MM.1S (cell line): ENCODE data around the gene TMEM205.

Experiments
- EZH2 ChIP-seq: fragments of 300-600 bp; sonication (generic); optimal IDR thresholded peaks from 2 replicates; pipeline ENCODE3; 2017; ENCODE audit warnings: low read depth, mild to moderate bottlenecking, antibody characterized with exemption, low read length, mixed read lengths
- TF ChIP-seq, protein P1 (sequence below): fragments of 300-600 bp; sonication (generic); IDR thresholded peaks from 2 replicates; pipeline ENCODE4 v1.5.1; 2016; ENCODE audit warnings: antibody characterized with exemption, low read length, mixed read lengths

DNA sequence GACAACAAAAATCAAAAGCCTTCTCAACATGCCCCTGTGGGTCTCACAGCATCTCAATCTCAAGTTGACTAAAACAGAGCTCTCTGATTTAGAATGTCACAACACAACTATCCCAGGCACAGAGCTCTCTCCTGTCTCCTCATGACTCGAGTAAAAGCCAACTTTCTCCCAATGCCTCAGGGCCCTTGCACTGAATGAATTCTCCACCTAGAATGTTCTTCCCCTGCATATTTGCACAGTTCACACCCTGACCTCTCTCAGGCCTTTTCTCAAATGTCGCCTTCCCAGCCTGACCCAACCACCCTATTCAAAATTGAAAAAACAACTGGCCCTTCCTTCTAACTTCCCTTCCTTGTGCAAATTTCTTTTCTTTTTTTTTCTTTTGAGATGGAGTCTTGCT is 24.7 kb upstream of the TMEM205 start:
- TF ChIP-seq, protein P1, sequence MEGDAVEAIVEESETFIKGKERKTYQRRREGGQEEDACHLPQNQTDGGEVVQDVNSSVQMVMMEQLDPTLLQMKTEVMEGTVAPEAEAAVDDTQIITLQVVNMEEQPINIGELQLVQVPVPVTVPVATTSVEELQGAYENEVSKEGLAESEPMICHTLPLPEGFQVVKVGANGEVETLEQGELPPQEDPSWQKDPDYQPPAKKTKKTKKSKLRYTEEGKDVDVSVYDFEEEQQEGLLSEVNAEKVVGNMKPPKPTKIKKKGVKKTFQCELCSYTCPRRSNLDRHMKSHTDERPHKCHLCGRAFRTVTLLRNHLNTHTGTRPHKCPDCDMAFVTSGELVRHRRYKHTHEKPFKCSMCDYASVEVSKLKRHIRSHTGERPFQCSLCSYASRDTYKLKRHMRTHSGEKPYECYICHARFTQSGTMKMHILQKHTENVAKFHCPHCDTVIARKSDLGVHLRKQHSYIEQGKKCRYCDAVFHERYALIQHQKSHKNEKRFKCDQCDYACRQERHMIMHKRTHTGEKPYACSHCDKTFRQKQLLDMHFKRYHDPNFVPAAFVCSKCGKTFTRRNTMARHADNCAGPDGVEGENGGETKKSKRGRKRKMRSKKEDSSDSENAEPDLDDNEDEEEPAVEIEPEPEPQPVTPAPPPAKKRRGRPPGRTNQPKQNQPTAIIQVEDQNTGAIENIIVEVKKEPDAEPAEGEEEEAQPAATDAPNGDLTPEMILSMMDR, result no peak
- TF ChIP-seq EZH2, result no peak
